ENCODE measurements around the gene TMEM131.

GRCh38 chr2:97970293-97971060, 25.3 kb downstream of the TMEM131 start:
- TF ChIP-seq POLR2A (IDR thresholded peaks at IDR 0.05), result no peak
- no peak for TF ChIP-seq CTCF (IDR thresholded peaks at IDR 0.05)
- TF ChIP-seq EP300 (IDR thresholded peaks at IDR 0.05), result no peak
- TF ChIP-seq POLR2AphosphoS5 (IDR thresholded peaks at IDR 0.05), result no peak

All from upper lobe of left lung (tissue), 4 donors.